B cell (primary cell): Measurements from ENCODE around the gene NRAP.

Experiments
- CTCF ChIP-seq: fragments of 200-600 bp; IDR thresholded peaks from one replicate; pipeline ENCODE4 v1.8.0; 2022; ENCODE audit warnings: antibody characterized with exemption, mild to moderate bottlenecking
- EZH2 ChIP-seq: IDR thresholded peaks from 2 replicates; pipeline ENCODE4 v1.6.1; 2012; ENCODE audit warnings: borderline replicate concordance, low read depth, mild to moderate bottlenecking, moderate library complexity, low read length; ENCODE audit not compliant: insufficient read depth, poor library complexity, severe bottlenecking

- TF ChIP-seq CTCF (no peak), EZH2 (no peak)
These were observed 16.0 kb downstream of the NRAP start for GRCh38 chr10:113647812-113648211.
